Esophagus squamous epithelium (tissue), 4 donors: ENCODE measurements around the gene PARD3.

ENCODE experiments used
- POLR2A ChIP-seq, 4 donors: fragments of 450-650 bp; IDR thresholded peaks; one replicate each; pipeline ENCODE4 v1.6.1; 2017; ENCODE audit warnings: antibody characterized with exemption in 4 of 4, mild to moderate bottlenecking in 4 of 4, moderate library complexity in 3 of 4
- TF ChIP-seq, protein P1 (sequence below), 6 experiments: fragments of 450-650 bp in 4 of 6; fragments of 200-600 bp in 2 of 6; sonication (generic) in 2 of 6; IDR thresholded peaks; one replicate each; pipeline ENCODE4 v1.5.1; 2016 to 2019; ENCODE audit warnings: antibody characterized with exemption in 6 of 6, mild to moderate bottlenecking in 4 of 6, moderate library complexity in 4 of 6

DNA sequence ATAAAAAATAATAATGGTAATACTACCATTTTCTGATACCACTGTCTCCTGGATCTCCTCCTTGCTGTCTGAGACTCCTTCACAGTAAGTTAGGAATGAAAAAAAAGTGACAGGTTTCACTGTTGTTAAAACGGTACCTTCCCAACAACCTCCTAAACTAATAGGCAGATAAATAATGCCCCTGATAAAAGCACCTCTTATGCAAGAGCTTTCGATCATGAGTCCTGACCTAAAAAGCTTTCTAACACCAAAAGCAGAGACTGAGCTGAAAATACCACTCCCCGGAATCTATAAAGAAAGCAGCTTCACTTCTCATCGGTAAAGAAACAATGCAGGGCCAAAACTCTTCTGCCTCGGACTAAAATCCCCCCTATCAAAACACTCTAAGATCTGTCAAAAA is 14.5 kb downstream of the PARD3 start:
- TF ChIP-seq, protein P1, sequence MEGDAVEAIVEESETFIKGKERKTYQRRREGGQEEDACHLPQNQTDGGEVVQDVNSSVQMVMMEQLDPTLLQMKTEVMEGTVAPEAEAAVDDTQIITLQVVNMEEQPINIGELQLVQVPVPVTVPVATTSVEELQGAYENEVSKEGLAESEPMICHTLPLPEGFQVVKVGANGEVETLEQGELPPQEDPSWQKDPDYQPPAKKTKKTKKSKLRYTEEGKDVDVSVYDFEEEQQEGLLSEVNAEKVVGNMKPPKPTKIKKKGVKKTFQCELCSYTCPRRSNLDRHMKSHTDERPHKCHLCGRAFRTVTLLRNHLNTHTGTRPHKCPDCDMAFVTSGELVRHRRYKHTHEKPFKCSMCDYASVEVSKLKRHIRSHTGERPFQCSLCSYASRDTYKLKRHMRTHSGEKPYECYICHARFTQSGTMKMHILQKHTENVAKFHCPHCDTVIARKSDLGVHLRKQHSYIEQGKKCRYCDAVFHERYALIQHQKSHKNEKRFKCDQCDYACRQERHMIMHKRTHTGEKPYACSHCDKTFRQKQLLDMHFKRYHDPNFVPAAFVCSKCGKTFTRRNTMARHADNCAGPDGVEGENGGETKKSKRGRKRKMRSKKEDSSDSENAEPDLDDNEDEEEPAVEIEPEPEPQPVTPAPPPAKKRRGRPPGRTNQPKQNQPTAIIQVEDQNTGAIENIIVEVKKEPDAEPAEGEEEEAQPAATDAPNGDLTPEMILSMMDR (IDR thresholded peaks at IDR 0.05), result no peak
- TF ChIP-seq POLR2A (IDR thresholded peaks at IDR 0.05), result no peak
